GM12864 (cell line): ENCODE results near the gene RGL1.

ENCODE experiments used
- DNase-seq: peaks from one replicate; pipeline ENCODE4 v3.0.0-alpha.2; 2011; ENCODE audit warnings: low read depth
- H3K4me3 ChIP-seq: 2 replicates; pipeline ENCODE4 v1.5.1; 2011; ENCODE audit warnings: mild to moderate bottlenecking, low read depth, low read length, control low read depth
- CTCF ChIP-seq: IDR thresholded peaks from 2 replicates; pipeline ENCODE4 v1.5.1; 2011; ENCODE audit warnings: low read depth, mild to moderate bottlenecking, moderate library complexity, low read length, control low read depth, inconsistent platforms; ENCODE audit errors: missing control alignments

RGL1 gene

GRCh38 chr1:183821309-183821888 lies 16.5 kb downstream of the RGL1 start:
- no peak for DNase-seq
- TF ChIP-seq CTCF: no peak

GRCh38 chr1:183821889-183822611 lies 17.1 kb downstream of the RGL1 start:
- DNase-seq: no peak
- H3K4me3 ChIP-seq: no peak overlapping the region
- TF ChIP-seq CTCF: no peak

More at GRCh38 chr1:183821309-183821888, 16.5 kb downstream of the RGL1 start:
- H3K4me3 ChIP-seq: no peak overlapping the region

- no peak for TF ChIP-seq CTCF
- H3K4me3 ChIP-seq: no peak overlapping the region
- no peak for DNase-seq
These were observed 19.4 kb downstream of the RGL1 start for GRCh38 chr1:183824291-183824690.

GRCh38 chr1:183827801-183828200 lies 22.9 kb downstream of the RGL1 start:
- DNase-seq: no peak
- no peak overlapping the region for H3K4me3 ChIP-seq
- no peak for TF ChIP-seq CTCF

GRCh38 chr1:183830389-183830788 lies 25.5 kb downstream of the RGL1 start:
- TF ChIP-seq CTCF: no peak
- H3K4me3 ChIP-seq: no peak overlapping the region
- no peak for DNase-seq

GRCh38 chr1:183831311-183831710 lies 26.4 kb downstream of the RGL1 start:
- DNase-seq: no peak
- no peak for TF ChIP-seq CTCF
- H3K4me3 ChIP-seq: no peak overlapping the region

GRCh38 chr1:183832459-183832858 lies 27.5 kb downstream of the RGL1 start:
- no peak for TF ChIP-seq CTCF
- DNase-seq: no peak
- no peak overlapping the region for H3K4me3 ChIP-seq
